Peyer's patch (tissue), 4 donors: ENCODE data around the gene CHD5. TPM values are rescaled to one million over a fixed set of nuclear protein-coding genes. Genes with fewer than 3 reads are reported as not detected.
"Not testable (repeated sequence)": the region's sequence is repeated elsewhere in the genome, so short reads cannot be mapped to it uniquely, and the experiment has no call there.

Experiments
- DNase-seq, 3 donors: peaks; one replicate each; pipeline ENCODE4 v3.0.0-alpha.2; 2017 to 2019
- H3K27ac ChIP-seq, 4 donors: fragments of 200-600 bp; sonication (generic); one replicate each; pipeline ENCODE4 v1.5.1; 2016 to 2019
- H3K27me3 ChIP-seq, 2 donors: fragments of 200-600 bp; sonication (generic); one replicate each; pipeline ENCODE4 v1.5.1; 2019
- H3K36me3 ChIP-seq, 3 donors: fragments of 200-600 bp; sonication (generic); one replicate each; pipeline ENCODE4 v1.5.1; 2016 to 2019
- H3K4me1 ChIP-seq, 4 donors: fragments of 200-600 bp; sonication (generic); one replicate each; pipeline ENCODE4 v1.5.1; 2016 to 2019
- H3K4me3 ChIP-seq, 4 donors: fragments of 200-600 bp; sonication (generic); 1 replicate in 3 of 4; 2 replicates in 1 of 4; pipeline ENCODE4 v1.5.1; 2016 to 2019; ENCODE audit warnings: mild to moderate bottlenecking in 1 of 4
- H3K9me3 ChIP-seq, 4 donors: fragments of 200-600 bp; sonication (generic); one replicate each; pipeline ENCODE4 v1.5.1; 2016 to 2019; ENCODE audit warnings: mild to moderate bottlenecking in 1 of 4
- CTCF ChIP-seq, 6 experiments: fragments of 450-650 bp in 4 of 6; fragments of 200-600 bp in 2 of 6; sonication (generic) in 1 of 6; IDR thresholded peaks; one replicate each; pipeline ENCODE4 v1.5.1; 2017 to 2019; ENCODE audit warnings: antibody characterized with exemption in 6 of 6, mild to moderate bottlenecking in 3 of 6, moderate library complexity in 1 of 6
- POLR2A ChIP-seq, 2 donors: fragments of 450-650 bp; IDR thresholded peaks; one replicate each; pipeline ENCODE4 v1.5.1; 2017; ENCODE audit warnings: antibody characterized with exemption in 2 of 2, mild to moderate bottlenecking in 2 of 2, moderate library complexity in 2 of 2
- total RNA-seq, 4 donors: library from RNA; depleted of rRNA; stranded (reverse); fragments of >200 nt; gene quantifications; one replicate each; pipeline ENCODE4 v1.1.0, GENCODE V29; 2016

CHD5 gene
- total RNA-seq, 4 donors from 2014 or later: under 0.01 to 0.66 (median 0.22) TPM

GRCh38 chr1:6221210-6221784 is 41.2 kb upstream of the CHD5 start:
- TF ChIP-seq POLR2A (IDR thresholded peaks at IDR 0.05) (no peak), CTCF (IDR thresholded peaks at IDR 0.05) (no peak)
- Histone ChIP-seq H3K27me3 (no peaks in the 10 kb centered on the region), H3K36me3 (peaks cover 0 to 33% (median 0%) of the 10 kb centered on the region in 3 donors), H3K27ac (no peak overlapping the region), H3K9me3 (no peaks in the 10 kb centered on the region), H3K4me1 (no peaks in the 10 kb centered on the region), H3K4me3 (no peak overlapping the region)
- DNase-seq: no peak

DNA sequence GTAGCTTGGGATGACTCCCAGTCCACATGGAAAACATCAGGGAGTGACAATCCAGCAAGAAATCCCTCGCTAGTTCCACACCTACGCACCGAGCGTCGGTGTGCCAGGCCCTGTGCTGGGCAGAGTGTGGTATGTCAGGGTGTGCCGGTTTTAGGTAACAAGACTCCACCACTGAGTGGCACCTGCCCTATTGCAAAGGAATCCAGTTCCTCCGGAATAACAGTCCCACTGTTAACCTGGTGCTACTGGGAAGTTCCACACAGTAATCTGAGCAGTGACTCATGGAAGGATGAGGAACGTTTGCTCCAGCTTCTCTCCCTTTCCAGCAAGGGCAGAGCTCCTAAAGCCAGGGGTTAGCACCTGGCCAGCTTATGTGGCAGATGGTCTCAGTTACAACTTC is 40.1 kb upstream of the CHD5 start:
- DNase-seq: no peak
- Histone ChIP-seq H3K4me1 (no peaks in the 10 kb centered on the region), H3K4me3 (no peak overlapping the region), H3K27me3 (no peaks in the 10 kb centered on the region), H3K36me3 (peaks cover 0 to 25% (median 0%) of the 10 kb centered on the region in 3 donors), H3K9me3 (no peaks in the 10 kb centered on the region), H3K27ac (no peak overlapping the region)
- TF ChIP-seq CTCF (IDR thresholded peaks at IDR 0.05) (no peak), POLR2A (IDR thresholded peaks at IDR 0.05) (no peak)

DNA sequence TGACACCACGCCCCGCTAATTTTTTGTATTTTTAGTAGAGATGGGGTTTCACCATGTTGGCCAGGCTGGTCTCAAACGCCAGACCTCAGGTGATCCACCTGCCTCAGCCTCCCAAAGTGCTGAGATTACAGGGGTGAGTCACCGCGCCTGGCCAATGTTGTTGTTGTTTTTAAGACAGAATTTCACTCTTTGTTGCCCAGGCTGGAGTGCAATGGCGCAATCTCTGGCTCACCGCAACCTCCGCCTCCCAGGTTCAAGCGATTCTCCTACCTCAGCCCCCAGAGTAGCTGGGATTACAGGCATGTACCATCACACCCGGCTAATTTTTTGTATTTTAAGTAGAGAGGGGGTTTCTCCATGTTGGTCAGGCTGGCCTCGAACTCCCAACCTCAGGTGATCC is 39.5 kb upstream of the CHD5 start:
- not testable (repeated sequence) for H3K27ac ChIP-seq
- H3K36me3 ChIP-seq: peaks cover 0 to 20% (median 0%) of the 10 kb centered on the region in 3 donors

DNA sequence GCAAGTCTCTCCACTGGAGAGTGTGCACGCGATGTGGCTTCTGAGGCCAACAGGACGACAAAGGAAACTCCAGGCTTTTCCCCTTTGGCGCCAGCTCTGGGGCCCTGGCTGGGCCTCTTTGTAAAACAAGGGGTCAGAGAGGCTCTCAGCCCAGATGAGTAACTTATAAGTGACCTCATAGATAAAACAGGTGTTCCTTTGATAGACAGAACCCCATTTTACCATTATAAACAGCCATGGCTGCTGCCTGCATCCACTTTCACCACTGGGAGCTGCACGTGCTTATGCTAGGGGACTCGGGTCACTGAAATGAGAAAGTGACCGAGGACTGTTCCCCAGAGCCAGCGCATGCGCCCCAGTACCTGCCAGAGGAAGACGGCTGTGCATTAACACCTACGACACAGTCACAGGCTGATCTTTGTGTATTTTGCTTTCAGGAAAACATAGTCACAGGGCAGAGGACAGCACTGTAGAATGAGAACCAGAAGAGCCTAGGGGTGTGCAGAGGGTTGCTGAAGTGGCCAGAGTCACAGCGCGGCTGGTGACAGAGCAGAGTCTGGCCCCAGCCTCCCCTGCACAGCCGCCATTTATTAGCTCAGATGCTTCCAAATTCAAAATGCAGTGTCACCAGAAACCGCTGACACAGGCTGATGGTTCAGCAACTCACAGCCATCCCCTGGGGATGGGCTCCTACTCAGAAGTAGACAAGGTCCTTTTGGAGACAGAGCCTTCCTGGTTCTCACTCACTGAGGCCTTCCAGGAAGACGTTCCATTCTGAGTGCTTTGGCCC is 38.4 kb upstream of the CHD5 start:
- TF ChIP-seq POLR2A (IDR thresholded peaks at IDR 0.05) (no peak), CTCF (IDR thresholded peaks at IDR 0.05) (no peak)
- Histone ChIP-seq H3K4me1 (no peaks in the 10 kb centered on the region), H3K4me3 (no peak overlapping the region), H3K36me3 (peaks cover 0 to 9% (median 0%) of the 10 kb centered on the region in 3 donors), H3K27me3 (no peaks in the 10 kb centered on the region), H3K9me3 (no peaks in the 10 kb centered on the region), H3K27ac (no peak overlapping the region)
- no peak for DNase-seq

More for the DNA sequence above, 39.5 kb upstream of the CHD5 start:
- not testable (repeated sequence) for H3K4me3 ChIP-seq, H3K4me1 ChIP-seq, DNase-seq, H3K27me3 ChIP-seq, H3K9me3 ChIP-seq

- peak in 1 of 3 donors; percentile 31 for DNase-seq
- no peak overlapping the region for H3K4me3 ChIP-seq
- H3K27me3 ChIP-seq: no peaks in the 10 kb centered on the region
- TF ChIP-seq CTCF (IDR thresholded peaks at IDR 0.05): no peak
- TF ChIP-seq POLR2A (IDR thresholded peaks at IDR 0.05): no peak
- H3K4me1 ChIP-seq: peaks cover 5 to 17% (median 13%) of the 10 kb centered on the region in 4 donors
- H3K27ac ChIP-seq: no peak overlapping the region
- no peaks in the 10 kb centered on the region for H3K9me3 ChIP-seq
- peaks cover 0 to 11% (median 0%) of the 10 kb centered on the region in 3 donors for H3K36me3 ChIP-seq
These were observed 32.3 kb upstream of the CHD5 start for GRCh38 chr1:6212193-6212959.

- H3K9me3 ChIP-seq: no peaks in the 10 kb centered on the region
- no peaks in the 10 kb centered on the region for H3K27me3 ChIP-seq
- peaks cover 5 to 21% (median 13%) of the 10 kb centered on the region in 4 donors for H3K4me1 ChIP-seq
- no peak for TF ChIP-seq POLR2A (IDR thresholded peaks at IDR 0.05)
- TF ChIP-seq CTCF (IDR thresholded peaks at IDR 0.05): no peak
- no peak overlapping the region for H3K27ac ChIP-seq
- no peak for DNase-seq
- H3K4me3 ChIP-seq: no peak overlapping the region
- peaks cover 0 to 11% (median 0%) of the 10 kb centered on the region in 3 donors for H3K36me3 ChIP-seq
These were observed 31.6 kb upstream of the CHD5 start for GRCh38 chr1:6211731-6212130.
